ENCODE results near the gene GPR52.

DNA sequence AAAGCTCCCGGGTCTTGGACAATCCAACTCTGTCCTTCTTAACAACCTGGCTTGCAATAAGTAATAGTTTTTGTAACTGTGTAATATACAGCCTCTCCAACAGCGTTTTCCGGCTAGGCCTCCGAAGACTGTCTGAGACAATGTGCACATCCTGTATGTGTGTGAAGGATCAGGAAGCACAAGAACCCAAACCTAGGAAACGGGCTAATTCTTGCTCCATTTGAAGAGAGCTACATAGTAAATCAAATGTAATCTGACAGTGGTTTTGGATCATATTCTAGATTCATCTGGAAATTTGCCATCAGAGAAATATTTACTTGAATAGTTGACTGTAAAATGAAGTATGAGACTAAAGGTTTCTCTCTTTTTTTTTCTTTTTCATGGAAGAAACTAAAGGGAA is 1.2 kb downstream of the GPR52 start:
- TF ChIP-seq CTCF (IDR thresholded peaks at IDR 0.05) (no peak), POLR2AphosphoS5 (IDR thresholded peaks at IDR 0.05) (no peak), POLR2A (IDR thresholded peaks at IDR 0.05; ENCODE audit: low read depth) (no peak)
